A673 (cell line): ENCODE results near the gene MYL9. TPM values are rescaled to one million over a fixed set of nuclear protein-coding genes. Genes with fewer than 3 reads are reported as not detected.

Experiments used
- BruUV-seq: library from RNA; stranded (reverse); fragments of 400-500 nt; replicated peaks from 2 replicates; lab custom pipeline; 2021; lab: Mats Ljungman, UMichigan
- CTCF ChIA-PET: fragments of 300-600 bp; sonication (Branson Sonifier 250); formaldehyde crosslinking; loops from one replicate; lab custom pipeline; 2022; ENCODE audit warnings: antibody characterized with exemption; lab: Charles Lee
- POLR2A ChIA-PET: fragments of 300-600 bp; sonication (Branson Sonifier 250); formaldehyde crosslinking; loops from one replicate; lab custom pipeline; 2022; ENCODE audit warnings: antibody characterized with exemption; ENCODE audit not compliant: low non-redundant PET; lab: Charles Lee
- DNase-seq: peaks from one replicate; pipeline ENCODE4 v3.0.0-alpha.2; 2015; ENCODE audit warnings: low spot score
- H3K27ac ChIP-seq: fragments of 200-600 bp; sonication (generic); 2 replicates; pipeline ENCODE4 v1.5.1; 2016; ENCODE audit warnings: mixed run types, low read depth, mild to moderate bottlenecking, mixed read lengths, antibody characterized with exemption, low read length; ENCODE audit not compliant: poor library complexity, severe bottlenecking
- H3K27me3 ChIP-seq: fragments of 200-600 bp; sonication (generic); replicated peaks from 2 replicates; pipeline ENCODE4 v1.6.1; 2017; ENCODE audit warnings: mixed run types, low read depth, mild to moderate bottlenecking, mixed read lengths, antibody characterized with exemption, low read length; ENCODE audit not compliant: insufficient read depth, poor library complexity
- H3K36me3 ChIP-seq: fragments of 200-600 bp; sonication (generic); 2 replicates; pipeline ENCODE4 v1.6.1; 2016; ENCODE audit warnings: mixed run types, mild to moderate bottlenecking, mixed read lengths, antibody characterized with exemption, low read length; ENCODE audit not compliant: insufficient read depth, poor library complexity, severe bottlenecking
- H3K4me1 ChIP-seq: fragments of 200-600 bp; sonication (generic); 2 replicates; pipeline ENCODE4 v1.6.1; 2017; ENCODE audit warnings: mixed run types, mild to moderate bottlenecking, mixed read lengths, antibody characterized with exemption, low read length; ENCODE audit not compliant: insufficient read depth, poor library complexity, severe bottlenecking
- H3K4me3 ChIP-seq: fragments of 200-600 bp; sonication (generic); 2 replicates; pipeline ENCODE4 v1.5.1; 2016; ENCODE audit warnings: low read depth, mixed run types, mild to moderate bottlenecking, mixed read lengths, low read length; ENCODE audit not compliant: poor library complexity, severe bottlenecking
- H3K9me3 ChIP-seq: fragments of 200-600 bp; sonication (generic); 2 replicates; pipeline ENCODE4 v1.6.1; 2016; ENCODE audit warnings: mixed run types, low read depth, mild to moderate bottlenecking, mixed read lengths, antibody characterized with exemption, low read length; ENCODE audit not compliant: poor library complexity, severe bottlenecking
- EZH2 ChIP-seq: fragments of 200-600 bp; sonication (generic); IDR thresholded peaks from 2 replicates; pipeline ENCODE4 v1.6.1; 2017; ENCODE audit warnings: borderline replicate concordance, low read depth, mild to moderate bottlenecking, mixed read lengths, antibody characterized with exemption, low read length; ENCODE audit not compliant: poor library complexity, severe bottlenecking
- intact Hi-C: fragments of 100-400 bp; cut with micrococcal nuclease; formaldehyde crosslinking; loops from one replicate; pipeline ENCODE4 v1.10.0; 2022; ENCODE audit not compliant: unreplicated experiment
- total RNA-seq: library from RNA; stranded (reverse); gene quantifications from 2 replicates; pipeline ENCODE4 v1.2.3, GENCODE V29; 2021
- TF ChIP-seq, protein P1 (sequence below): fragments of 300-800, 200-600 bp; sonication (generic); conservative IDR thresholded peaks from 2 replicates; pipeline ENCODE4 v1.5.1; 2017; ENCODE audit warnings: low read depth, mild to moderate bottlenecking, antibody characterized with exemption, low read length, moderate library complexity, mixed read lengths

The MYL9 gene
- total RNA-seq, 1 experiment from 2014 or later: not detected

DNA sequence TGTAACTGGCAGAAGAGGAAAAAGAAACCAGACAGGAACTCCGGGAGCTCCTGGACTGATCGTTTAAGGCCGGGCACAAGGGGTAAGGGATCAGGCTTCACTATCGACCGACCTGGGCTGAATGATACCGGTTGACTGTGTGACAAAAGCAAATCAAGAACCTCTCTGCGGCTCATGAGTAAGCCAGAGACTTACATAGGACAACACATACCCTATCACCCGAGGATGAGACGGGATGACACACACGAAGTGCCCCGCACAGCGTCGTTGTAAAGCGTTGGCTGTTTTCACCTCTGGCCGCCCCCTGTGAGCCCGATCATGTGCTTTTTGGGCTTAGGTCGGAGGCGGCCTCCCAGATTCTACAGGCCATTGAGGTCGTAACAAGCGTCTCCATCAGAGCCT, 31.4 kb downstream of the MYL9 start:
- Histone ChIP-seq H3K27me3 (no peaks in the 10 kb centered on the region), H3K4me1 (peaks cover 36% of the 10 kb centered on the region), H3K4me3 (peak overlapping the region; percentile 95), H3K27ac (peak overlapping the region; percentile 82), H3K36me3 (no peaks in the 10 kb centered on the region), H3K9me3 (no peaks in the 10 kb centered on the region)
- no peak for TF ChIP-seq EZH2
- TF ChIP-seq, protein P1, sequence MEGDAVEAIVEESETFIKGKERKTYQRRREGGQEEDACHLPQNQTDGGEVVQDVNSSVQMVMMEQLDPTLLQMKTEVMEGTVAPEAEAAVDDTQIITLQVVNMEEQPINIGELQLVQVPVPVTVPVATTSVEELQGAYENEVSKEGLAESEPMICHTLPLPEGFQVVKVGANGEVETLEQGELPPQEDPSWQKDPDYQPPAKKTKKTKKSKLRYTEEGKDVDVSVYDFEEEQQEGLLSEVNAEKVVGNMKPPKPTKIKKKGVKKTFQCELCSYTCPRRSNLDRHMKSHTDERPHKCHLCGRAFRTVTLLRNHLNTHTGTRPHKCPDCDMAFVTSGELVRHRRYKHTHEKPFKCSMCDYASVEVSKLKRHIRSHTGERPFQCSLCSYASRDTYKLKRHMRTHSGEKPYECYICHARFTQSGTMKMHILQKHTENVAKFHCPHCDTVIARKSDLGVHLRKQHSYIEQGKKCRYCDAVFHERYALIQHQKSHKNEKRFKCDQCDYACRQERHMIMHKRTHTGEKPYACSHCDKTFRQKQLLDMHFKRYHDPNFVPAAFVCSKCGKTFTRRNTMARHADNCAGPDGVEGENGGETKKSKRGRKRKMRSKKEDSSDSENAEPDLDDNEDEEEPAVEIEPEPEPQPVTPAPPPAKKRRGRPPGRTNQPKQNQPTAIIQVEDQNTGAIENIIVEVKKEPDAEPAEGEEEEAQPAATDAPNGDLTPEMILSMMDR: no peak
- BruUV-seq: TSS peak; percentile 83
- CTCF ChIA-PET: interaction anchor here (0.6 kb wide), 2 partner anchors 33 to 290 kb away, joined by 3 to 8 read pairs; partner anchors contain the start of gene RAB5IF
- intact Hi-C loops: loop anchor here (2.0 kb wide), 1 partner anchor 110 kb away; no protein-coding TSS in a partner anchor
- peak; percentile 52 for DNase-seq
- POLR2A ChIA-PET: interaction anchor here (0.7 kb wide), 1 partner anchor 972 kb away, joined by 13 read pairs; no protein-coding TSS in a partner anchor

DNA sequence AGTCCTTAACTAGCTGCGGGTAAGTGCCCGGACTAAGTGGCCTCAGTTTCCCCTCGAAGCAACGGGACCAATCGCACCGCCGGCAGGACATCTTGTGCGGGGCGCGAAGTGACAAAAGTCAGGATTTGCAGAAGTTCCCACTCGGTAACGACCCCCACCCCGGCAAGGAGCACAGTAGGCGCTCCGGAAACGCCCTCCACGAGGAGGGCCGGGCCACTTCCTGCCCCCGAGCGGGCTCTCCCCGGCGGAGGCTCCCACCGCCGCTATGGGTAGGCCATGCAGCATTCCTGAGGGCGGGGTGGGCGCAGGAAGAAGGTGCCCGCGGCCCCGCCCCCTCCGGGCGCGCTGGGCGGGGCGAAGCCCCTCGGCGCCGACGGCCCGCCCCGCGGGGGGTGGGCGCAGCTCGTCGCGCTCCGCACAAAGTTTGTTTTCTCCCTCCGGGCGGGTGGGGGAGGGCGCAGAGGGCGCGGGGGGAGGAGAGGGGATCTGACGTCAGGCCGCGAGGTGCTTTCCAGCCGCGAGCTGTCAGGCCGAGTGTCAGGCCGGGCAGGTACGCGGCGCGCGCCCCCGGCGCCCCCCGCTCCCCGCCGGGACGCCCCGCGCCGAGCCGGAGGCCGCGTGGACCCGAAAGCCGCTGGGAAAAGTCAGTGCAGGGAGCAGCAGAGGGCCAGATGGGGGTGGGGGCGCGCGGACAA, 31.9 kb downstream of the MYL9 start, which contains the start of gene TGIF2:
TGIF2 (plus strand) TSS at position 495 of the 695 bp plus-strand sequence. CDS start 5,178 bp downstream, outside the sequence.
- intact Hi-C loops: loop anchor here (2.0 kb wide), 1 partner anchor 110 kb away; no protein-coding TSS in a partner anchor
- Histone ChIP-seq H3K27me3 (no peaks in the 10 kb centered on the region), H3K36me3 (peaks cover under 1% of the 10 kb centered on the region), H3K4me1 (peaks cover 36% of the 10 kb centered on the region), H3K27ac (peak within 1 kb of the TSS; percentile 95), H3K9me3 (no peaks in the 10 kb centered on the region), H3K4me3 (peak within 1 kb of the TSS; percentile 95)
- ChIA-PET CTCF (interaction anchor here (0.6 kb wide), 2 partner anchors 33 to 290 kb away, joined by 3 to 8 read pairs; partner anchors contain the start of gene RAB5IF), POLR2A (interaction anchor here (0.7 kb wide), 3 partner anchors 13 to 973 kb away, joined by 3 to 13 read pairs (median 5); no protein-coding TSS in a partner anchor)
- no peak for TF ChIP-seq EZH2
- TF ChIP-seq, protein P1: no peak
- no TSS peak for BruUV-seq
- peak; percentile 98 for DNase-seq

DNA sequence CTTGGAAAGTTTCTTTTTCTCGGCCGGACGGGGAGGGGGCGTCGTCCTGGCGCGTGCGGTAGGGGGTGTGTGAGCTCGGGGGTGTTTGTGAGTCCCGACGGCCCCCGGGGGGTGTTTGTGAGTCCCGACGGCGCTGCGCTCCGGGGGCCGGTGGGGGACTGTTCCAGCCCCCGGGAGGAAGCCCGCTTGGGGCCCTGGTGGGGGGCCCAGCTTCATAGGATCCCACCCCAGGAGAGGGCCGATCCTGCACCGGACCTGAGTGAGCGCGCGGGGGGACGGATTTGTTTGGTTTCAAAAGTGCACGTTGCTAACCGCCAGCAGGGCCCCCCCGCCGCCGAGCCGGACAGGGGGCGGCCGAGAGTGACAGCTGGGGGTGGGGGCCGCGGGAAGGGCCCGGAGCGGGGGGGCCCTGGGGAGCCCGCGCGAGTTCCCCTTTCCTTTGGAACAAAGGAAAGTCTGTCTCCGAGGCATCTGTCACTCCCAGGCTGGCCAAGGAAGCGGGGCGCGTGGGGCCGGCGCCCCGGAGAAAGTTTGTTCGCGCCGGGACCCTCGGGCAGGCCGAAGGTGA, 32.6 kb downstream of the MYL9 start:
- intact Hi-C loops: loop anchor here (2.0 kb wide), 1 partner anchor 111 kb away; no protein-coding TSS in a partner anchor
- no TSS peak for BruUV-seq
- Histone ChIP-seq H3K36me3 (peaks cover 7% of the 10 kb centered on the region), H3K4me1 (peaks cover 36% of the 10 kb centered on the region), H3K9me3 (no peaks in the 10 kb centered on the region), H3K27ac (peak overlapping the region; percentile 95), H3K4me3 (peak overlapping the region; percentile 95), H3K27me3 (no peaks in the 10 kb centered on the region)
- CTCF ChIA-PET: no interaction called here
- peak; percentile 64 for DNase-seq
- TF ChIP-seq, protein P1: no peak
- no peak for TF ChIP-seq EZH2
- POLR2A ChIA-PET: interaction anchor here (0.7 kb wide), 2 partner anchors 12 to 262 kb away, joined by 3 to 5 read pairs; no protein-coding TSS in a partner anchor
